Sigmoid colon (tissue), 4 donors: ENCODE measurements around the gene STAMBP.

Experiments used
- CTCF ChIP-seq, 4 experiments: fragments of 450-650 bp in 3 of 4; fragments of 200-600 bp in 1 of 4; IDR thresholded peaks; one replicate each; pipeline ENCODE4 v1.5.1; 2016 to 2019; ENCODE audit warnings: antibody characterized with exemption in 4 of 4, mild to moderate bottlenecking in 3 of 4, moderate library complexity in 2 of 4
- EP300 ChIP-seq, 4 donors: sonication (generic); formaldehyde crosslinking; IDR thresholded peaks; one replicate each; pipeline ENCODE4 v1.6.1; 2017; ENCODE audit warnings: antibody characterized with exemption in 4 of 4
- POLR2A ChIP-seq, 2 donors: fragments of 450-650 bp; IDR thresholded peaks; one replicate each; pipeline ENCODE4 v1.6.1; 2016; ENCODE audit warnings: antibody characterized with exemption in 2 of 2, mild to moderate bottlenecking in 2 of 2, moderate library complexity in 2 of 2

GRCh38 chr2:73894877-73895276, 66.1 kb downstream of the STAMBP start:
- peak in 1 of 2 donors; percentile 51 for TF ChIP-seq POLR2A (IDR thresholded peaks at IDR 0.05)
- TF ChIP-seq CTCF (IDR thresholded peaks at IDR 0.05) = no peak
- TF ChIP-seq EP300 (IDR thresholded peaks at IDR 0.05) = no peak
